A673 (cell line): ENCODE measurements around the gene TSPAN15. TPM values are rescaled to one million over a fixed set of nuclear protein-coding genes. Genes with fewer than 3 reads are reported as not detected.

Experiments used
- BruUV-seq: library from RNA; stranded (reverse); fragments of 400-500 nt; replicated peaks from 2 replicates; lab custom pipeline; 2021; lab: Mats Ljungman, UMichigan
- CTCF ChIA-PET: fragments of 300-600 bp; sonication (Branson Sonifier 250); formaldehyde crosslinking; loops from one replicate; lab custom pipeline; 2022; ENCODE audit warnings: antibody characterized with exemption; lab: Charles Lee
- POLR2A ChIA-PET: fragments of 300-600 bp; sonication (Branson Sonifier 250); formaldehyde crosslinking; loops from one replicate; lab custom pipeline; 2022; ENCODE audit warnings: antibody characterized with exemption; ENCODE audit not compliant: low non-redundant PET; lab: Charles Lee
- DNase-seq: peaks from one replicate; pipeline ENCODE4 v3.0.0-alpha.2; 2015; ENCODE audit warnings: low spot score
- H3K27ac ChIP-seq: fragments of 200-600 bp; sonication (generic); 2 replicates; pipeline ENCODE4 v1.5.1; 2016; ENCODE audit warnings: mixed run types, low read depth, mild to moderate bottlenecking, mixed read lengths, antibody characterized with exemption, low read length; ENCODE audit not compliant: poor library complexity, severe bottlenecking
- H3K27me3 ChIP-seq: fragments of 200-600 bp; sonication (generic); replicated peaks from 2 replicates; pipeline ENCODE4 v1.6.1; 2017; ENCODE audit warnings: mixed run types, low read depth, mild to moderate bottlenecking, mixed read lengths, antibody characterized with exemption, low read length; ENCODE audit not compliant: insufficient read depth, poor library complexity
- H3K36me3 ChIP-seq: fragments of 200-600 bp; sonication (generic); 2 replicates; pipeline ENCODE4 v1.6.1; 2016; ENCODE audit warnings: mixed run types, mild to moderate bottlenecking, mixed read lengths, antibody characterized with exemption, low read length; ENCODE audit not compliant: insufficient read depth, poor library complexity, severe bottlenecking
- H3K4me1 ChIP-seq: fragments of 200-600 bp; sonication (generic); 2 replicates; pipeline ENCODE4 v1.6.1; 2017; ENCODE audit warnings: mixed run types, mild to moderate bottlenecking, mixed read lengths, antibody characterized with exemption, low read length; ENCODE audit not compliant: insufficient read depth, poor library complexity, severe bottlenecking
- H3K4me3 ChIP-seq: fragments of 200-600 bp; sonication (generic); 2 replicates; pipeline ENCODE4 v1.5.1; 2016; ENCODE audit warnings: low read depth, mixed run types, mild to moderate bottlenecking, mixed read lengths, low read length; ENCODE audit not compliant: poor library complexity, severe bottlenecking
- H3K9me3 ChIP-seq: fragments of 200-600 bp; sonication (generic); 2 replicates; pipeline ENCODE4 v1.6.1; 2016; ENCODE audit warnings: mixed run types, low read depth, mild to moderate bottlenecking, mixed read lengths, antibody characterized with exemption, low read length; ENCODE audit not compliant: poor library complexity, severe bottlenecking
- CTCF ChIP-seq: fragments of 300-800, 200-600 bp; sonication (generic); conservative IDR thresholded peaks from 2 replicates; pipeline ENCODE4 v1.5.1; 2017; ENCODE audit warnings: low read depth, mild to moderate bottlenecking, antibody characterized with exemption, low read length, moderate library complexity, mixed read lengths
- EZH2 ChIP-seq: fragments of 200-600 bp; sonication (generic); IDR thresholded peaks from 2 replicates; pipeline ENCODE4 v1.6.1; 2017; ENCODE audit warnings: borderline replicate concordance, low read depth, mild to moderate bottlenecking, mixed read lengths, antibody characterized with exemption, low read length; ENCODE audit not compliant: poor library complexity, severe bottlenecking
- intact Hi-C: fragments of 100-400 bp; cut with micrococcal nuclease; formaldehyde crosslinking; loops from one replicate; pipeline ENCODE4 v1.10.0; 2022; ENCODE audit not compliant: unreplicated experiment
- total RNA-seq: library from RNA; stranded (reverse); gene quantifications from 2 replicates; pipeline ENCODE4 v1.2.3, GENCODE V29; 2021

TSPAN15 gene
- total RNA-seq, 1 experiment from 2014 or later: 2.1 TPM

DNA sequence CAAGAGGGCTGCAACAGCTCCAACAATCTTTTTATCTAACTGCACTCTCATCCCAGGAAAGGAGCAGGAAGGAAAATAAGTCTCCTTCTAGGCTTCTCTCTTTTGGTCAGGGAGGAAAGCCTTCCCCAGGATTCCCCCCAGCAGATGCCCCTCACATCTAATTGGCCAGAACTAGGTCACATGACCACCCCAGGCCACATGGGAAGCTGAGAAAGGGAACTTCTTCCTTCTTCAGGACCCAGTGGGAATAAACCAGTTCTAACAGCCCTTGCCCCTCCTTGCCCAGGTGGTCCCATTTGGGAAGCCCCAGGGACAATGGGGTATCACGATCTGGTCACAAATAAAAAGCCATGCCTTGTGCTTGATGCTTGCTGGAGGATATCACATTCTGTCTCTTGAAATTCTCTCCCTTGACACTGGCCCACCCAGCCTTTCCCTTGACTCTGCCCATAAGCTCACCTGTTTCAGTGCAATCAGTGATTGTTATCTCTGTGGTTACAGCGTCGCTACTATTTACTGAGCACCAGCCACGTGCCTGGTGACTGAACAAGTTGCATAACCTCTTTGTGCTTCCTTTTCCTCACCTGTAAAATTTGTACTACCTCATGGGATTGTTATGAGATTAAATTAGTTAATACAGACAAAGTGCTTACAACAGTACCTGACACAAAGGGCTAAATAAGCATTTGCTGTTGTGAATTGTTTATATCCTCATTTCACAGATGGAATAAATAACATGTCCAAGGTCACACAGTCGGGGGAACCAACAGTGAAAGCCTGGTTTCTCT is 25.6 kb upstream of the TSPAN15 start:
- intact Hi-C loops: no loop called here
- Histone ChIP-seq H3K27me3 (no peaks in the 10 kb centered on the region), H3K9me3 (no peaks in the 10 kb centered on the region), H3K4me1 (no peaks in the 10 kb centered on the region), H3K36me3 (no peaks in the 10 kb centered on the region), H3K27ac (no peak overlapping the region), H3K4me3 (no peak overlapping the region)
- no peak for DNase-seq
- POLR2A ChIA-PET: no interaction called here
- CTCF ChIA-PET: no interaction called here
- BruUV-seq: no TSS peak
- TF ChIP-seq EZH2: no peak
- TF ChIP-seq CTCF: no peak

DNA sequence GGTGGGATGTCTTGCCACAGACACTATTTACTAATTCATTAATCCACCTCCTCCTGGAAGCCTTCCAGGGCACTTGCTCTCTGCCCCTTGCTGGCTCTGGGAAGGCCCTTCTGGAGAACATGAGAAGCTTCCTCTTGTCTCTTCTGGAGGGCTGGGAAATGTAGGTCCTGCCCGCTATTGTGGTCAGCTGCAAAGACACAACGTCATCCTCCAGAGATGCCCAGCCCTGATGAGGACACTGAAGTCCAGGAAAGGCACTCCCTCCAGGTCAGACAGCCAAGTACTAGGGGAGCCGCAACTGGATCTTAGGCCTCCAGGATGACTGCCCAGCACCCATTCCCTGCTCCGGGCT is 24.9 kb upstream of the TSPAN15 start:
- no peaks in the 10 kb centered on the region for H3K27me3 ChIP-seq
- H3K4me3 ChIP-seq: no peak overlapping the region
- ChIA-PET CTCF (interaction anchor here (0.6 kb wide), 1 partner anchor 39 kb away, joined by 4 read pairs; no protein-coding TSS in a partner anchor), POLR2A (no interaction called here)
- no peaks in the 10 kb centered on the region for H3K4me1 ChIP-seq
- H3K9me3 ChIP-seq: no peaks in the 10 kb centered on the region
- no peak for DNase-seq
- TF ChIP-seq EZH2: no peak
- TF ChIP-seq CTCF: no peak
- BruUV-seq: no TSS peak
- H3K27ac ChIP-seq: no peak overlapping the region
- no peaks in the 10 kb centered on the region for H3K36me3 ChIP-seq
- intact Hi-C loops: no loop called here

- H3K4me3 ChIP-seq: no peak overlapping the region
- intact Hi-C loops: no loop called here
- no peaks in the 10 kb centered on the region for H3K27me3 ChIP-seq
- ChIA-PET POLR2A (no interaction called here), CTCF (no interaction called here)
- H3K9me3 ChIP-seq: no peaks in the 10 kb centered on the region
- no TSS peak for BruUV-seq
- TF ChIP-seq CTCF (no peak), EZH2 (no peak)
- H3K4me1 ChIP-seq: no peaks in the 10 kb centered on the region
- H3K27ac ChIP-seq: no peak overlapping the region
- no peaks in the 10 kb centered on the region for H3K36me3 ChIP-seq
- no peak for DNase-seq
These were observed 23.1 kb upstream of the TSPAN15 start for GRCh38 chr10:69428165-69428564.
